GM06990 (cell line): ENCODE data around the gene BRSK1.

Source experiments
- DNase-seq: peaks from one replicate; pipeline ENCODE4 v3.0.0-alpha.2; 2011; ENCODE audit not compliant: insufficient read length; ENCODE audit errors: extremely low read depth
- H3K27me3 ChIP-seq: replicated peaks from 2 replicates; pipeline ENCODE4 v1.6.0; 2011; ENCODE audit warnings: low read length; ENCODE audit not compliant: control insufficient read depth, insufficient read depth
- H3K36me3 ChIP-seq: 2 replicates; pipeline ENCODE4 v1.5.1; 2011; ENCODE audit warnings: low read length; ENCODE audit not compliant: control insufficient read depth, insufficient read depth
- H3K4me3 ChIP-seq: replicated peaks from 2 replicates; pipeline ENCODE4 v1.5.1; 2011; ENCODE audit warnings: low read depth, mild to moderate bottlenecking, control low read depth, low read length
- CTCF ChIP-seq: IDR thresholded peaks from 2 replicates; pipeline ENCODE4 v1.5.1; 2011; ENCODE audit warnings: low read length, control low read depth, mild to moderate bottlenecking, inconsistent platforms; ENCODE audit not compliant: insufficient read depth, poor library complexity, severe bottlenecking

Gene BRSK1

GRCh38 chr19:55241935-55242464, 41.8 kb upstream of the BRSK1 start:
- H3K27me3 ChIP-seq: no peaks in the 10 kb centered on the region
- DNase-seq: no peak
- no peak for TF ChIP-seq CTCF
- H3K4me3 ChIP-seq: no peak overlapping the region
- peaks cover 70% of the 10 kb centered on the region for H3K36me3 ChIP-seq

GRCh38 chr19:55242517-55242916, 41.3 kb upstream of the BRSK1 start:
- no peak for DNase-seq
- Histone ChIP-seq H3K27me3 (no peaks in the 10 kb centered on the region), H3K4me3 (no peak overlapping the region), H3K36me3 (peaks cover 71% of the 10 kb centered on the region)
- no peak for TF ChIP-seq CTCF

- Histone ChIP-seq H3K27me3 (no peaks in the 10 kb centered on the region), H3K4me3 (no peak overlapping the region), H3K36me3 (peaks cover 71% of the 10 kb centered on the region)
- TF ChIP-seq CTCF: no peak
- no peak for DNase-seq
Measured at GRCh38 chr19:55244004-55244680, 39.7 kb upstream of the BRSK1 start.

GRCh38 chr19:55245236-55245904, 38.4 kb upstream of the BRSK1 start:
- peaks cover 64% of the 10 kb centered on the region for H3K36me3 ChIP-seq
- H3K27me3 ChIP-seq: no peaks in the 10 kb centered on the region
- H3K4me3 ChIP-seq: no peak overlapping the region
- DNase-seq: no peak
- no peak for TF ChIP-seq CTCF

GRCh38 chr19:55246462-55247451, 37.0 kb upstream of the BRSK1 start:
- Histone ChIP-seq H3K4me3 (no peak overlapping the region), H3K27me3 (no peaks in the 10 kb centered on the region), H3K36me3 (peaks cover 52% of the 10 kb centered on the region)
- DNase-seq: no peak
- no peak for TF ChIP-seq CTCF
